Nucleus accumbens (tissue), 56 donors: ENCODE measurements around the gene EXOC2.

ENCODE experiments used
- DNase-seq, 56 donors: peaks; one replicate each; lab custom pipeline; 2025; lab: John Stamatoyannopoulos, UW

Gene EXOC2

DNA sequence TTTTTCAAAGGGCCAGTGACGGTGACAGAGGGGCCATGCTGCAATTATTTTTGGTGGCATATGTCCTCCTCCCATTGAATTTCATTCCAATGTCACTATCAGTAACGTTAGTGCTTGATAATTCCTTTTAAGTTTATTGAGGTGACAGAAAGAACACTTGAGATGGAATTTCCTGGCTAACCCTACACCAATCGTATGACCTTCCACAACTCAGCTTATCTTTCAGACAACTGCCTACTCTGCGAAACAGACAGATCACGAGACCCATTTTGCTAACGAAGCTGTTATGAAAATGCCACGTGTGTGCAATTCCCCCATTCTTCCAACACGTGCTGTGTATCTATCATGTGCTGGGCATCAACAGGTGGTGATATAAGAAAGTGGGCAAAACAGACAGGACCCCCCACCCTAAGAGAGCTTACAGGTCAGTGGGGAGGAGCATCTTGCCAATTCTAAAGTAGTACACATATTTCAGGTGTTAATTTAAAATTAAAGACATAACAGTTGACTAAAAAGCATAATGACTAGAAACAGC lies 188.4 kb downstream of the EXOC2 start:
- no peak for DNase-seq

- DNase-seq = no peak
Observed at GRCh38 chr6:503610-504362, 189.2 kb downstream of the EXOC2 start.

DNA sequence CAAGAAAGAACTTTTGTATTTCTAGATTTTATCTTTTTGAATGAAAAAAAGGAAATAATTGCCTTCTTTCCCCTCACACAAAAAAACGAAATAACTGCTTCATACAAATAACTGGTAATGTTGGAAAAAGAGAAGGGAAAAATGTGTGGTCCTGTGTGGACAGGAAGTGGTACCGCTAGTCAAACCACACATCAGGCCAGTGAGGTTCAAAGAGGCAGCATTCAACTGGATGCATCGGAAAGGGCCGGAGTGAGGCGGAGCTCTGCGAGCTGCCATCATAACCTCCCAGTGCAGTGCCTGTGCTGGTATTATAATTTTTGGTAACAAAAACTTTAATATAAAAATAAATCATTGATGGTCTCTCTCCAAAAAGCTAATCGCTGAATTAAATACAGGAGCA lies 190.2 kb downstream of the EXOC2 start:
- no peak for DNase-seq

DNA sequence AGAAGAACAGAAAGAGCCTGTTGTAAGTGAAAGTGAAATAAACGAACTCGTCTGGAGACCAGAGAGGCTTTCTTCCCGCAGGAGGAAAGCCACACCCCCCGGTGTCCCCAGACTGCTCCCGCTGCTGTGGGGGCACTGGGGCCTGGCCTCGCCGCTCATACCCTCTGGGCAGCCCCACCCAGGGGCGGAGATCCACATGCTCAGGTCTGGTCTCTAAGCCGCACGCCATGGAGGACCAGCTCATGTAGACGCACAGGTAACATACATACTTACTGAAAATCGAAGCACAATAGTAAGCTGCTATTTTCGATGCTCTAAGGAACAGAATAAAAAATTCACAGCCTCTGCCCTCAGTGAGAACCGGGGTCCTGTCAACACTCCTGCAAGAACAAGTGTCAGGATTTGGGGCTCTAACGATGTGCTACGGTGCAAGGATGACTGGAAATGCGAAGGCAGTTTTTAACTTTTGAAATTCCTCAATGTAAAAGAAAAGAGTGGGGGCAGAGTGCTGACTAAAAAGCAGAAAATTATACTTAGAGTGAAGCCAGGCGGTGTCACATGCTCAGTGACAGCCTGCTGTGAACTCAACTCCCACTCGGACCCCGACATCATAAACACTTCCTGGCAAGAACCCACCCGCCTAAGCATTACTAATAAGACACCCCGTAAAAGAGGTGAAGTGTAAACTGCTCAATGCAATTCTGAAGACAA lies 190.9 kb downstream of the EXOC2 start:
- DNase-seq = peak in 6 of 56 donors; percentile 14 to 37 (median 28)

GRCh38 chr6:499617-500016 lies 193.3 kb downstream of the EXOC2 start:
- no peak for DNase-seq

DNA sequence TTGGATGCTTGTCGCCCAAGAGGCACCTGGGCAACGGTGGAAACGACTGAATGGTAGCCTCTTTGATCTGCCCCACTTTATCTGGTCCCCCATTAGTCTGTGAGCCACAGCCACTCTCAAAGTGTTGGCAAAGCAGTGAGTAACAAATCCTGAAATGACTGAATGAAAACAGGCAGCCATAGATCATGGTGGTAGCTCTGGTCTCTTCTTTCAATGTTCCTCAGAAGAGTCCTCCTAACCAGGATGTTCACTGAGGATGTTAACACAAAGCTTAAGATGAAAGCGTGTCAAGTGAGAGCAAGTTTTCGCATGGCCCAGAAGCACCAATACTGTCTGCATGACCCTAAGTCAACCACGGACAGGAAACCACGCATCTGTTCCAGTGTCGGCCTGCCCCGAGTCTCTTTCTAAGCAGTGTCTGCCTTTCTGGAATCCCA lies 194.1 kb downstream of the EXOC2 start:
- DNase-seq = no peak

GRCh38 chr6:497258-497657 lies 195.7 kb downstream of the EXOC2 start:
- no peak for DNase-seq

GRCh38 chr6:496649-497048 lies 196.3 kb downstream of the EXOC2 start:
- peak in 1 of 56 donors; percentile 31 for DNase-seq

- DNase-seq = no peak
Observed at GRCh38 chr6:494394-494793, 198.5 kb downstream of the EXOC2 start.

DNA sequence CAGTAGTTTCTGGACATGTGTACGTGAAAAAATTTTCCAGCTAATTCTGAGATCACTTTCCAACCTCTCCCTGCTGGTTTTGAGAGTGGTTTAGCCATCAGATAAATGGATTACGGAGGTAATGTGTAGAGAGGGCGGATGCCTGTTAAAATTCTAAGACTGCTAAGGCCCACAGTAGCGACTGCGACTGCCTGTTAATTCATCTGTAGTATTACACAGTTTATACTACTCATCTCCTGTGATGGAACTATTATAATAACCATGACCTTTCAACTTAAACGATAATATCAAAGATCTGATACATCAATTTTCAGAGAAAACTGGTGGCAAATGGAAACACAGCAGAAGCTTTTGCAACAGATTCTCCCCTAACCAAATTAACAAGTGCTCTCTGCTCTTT lies 199.1 kb downstream of the EXOC2 start:
- DNase-seq = no peak

- DNase-seq = no peak
Observed at GRCh38 chr6:492816-493414, 200.0 kb downstream of the EXOC2 start.

DNA sequence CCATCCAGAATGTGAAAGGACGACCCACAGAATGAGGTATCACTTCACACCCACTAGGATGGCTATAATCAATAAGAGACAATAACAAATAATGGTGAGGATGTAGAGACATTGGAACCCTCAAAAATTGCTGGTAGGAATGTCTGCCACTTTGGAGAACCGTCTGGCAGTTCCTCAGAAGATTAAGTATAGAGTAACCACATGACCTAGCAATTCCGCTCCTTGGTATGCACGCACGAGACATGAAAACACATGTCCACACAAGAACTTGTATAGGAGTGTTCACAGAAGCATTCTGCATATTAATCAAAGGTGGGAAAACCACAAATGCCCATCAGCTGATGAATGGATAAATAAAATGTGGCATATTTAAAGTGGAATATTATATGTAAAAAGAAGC lies 200.8 kb downstream of the EXOC2 start:
- no peak for DNase-seq

DNA sequence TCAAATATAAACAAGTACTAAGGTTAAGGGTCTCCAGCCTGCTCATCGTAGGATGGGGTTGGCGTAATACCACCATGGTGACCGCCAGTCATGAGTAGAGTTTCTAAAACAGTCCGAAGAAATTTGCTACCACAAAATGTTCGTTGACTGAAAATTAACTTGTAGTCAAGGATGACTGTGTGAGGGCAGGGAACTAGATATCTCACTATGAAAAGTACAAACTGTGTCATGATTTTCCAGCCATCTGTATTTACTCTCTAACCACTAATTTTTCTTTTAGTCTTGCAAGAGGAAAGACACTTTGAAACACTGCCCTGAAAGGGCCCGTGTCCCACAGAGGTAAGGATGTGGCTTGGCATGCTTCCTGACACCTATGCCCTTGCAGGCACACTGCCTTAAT lies 201.7 kb downstream of the EXOC2 start:
- DNase-seq = no peak

DNA sequence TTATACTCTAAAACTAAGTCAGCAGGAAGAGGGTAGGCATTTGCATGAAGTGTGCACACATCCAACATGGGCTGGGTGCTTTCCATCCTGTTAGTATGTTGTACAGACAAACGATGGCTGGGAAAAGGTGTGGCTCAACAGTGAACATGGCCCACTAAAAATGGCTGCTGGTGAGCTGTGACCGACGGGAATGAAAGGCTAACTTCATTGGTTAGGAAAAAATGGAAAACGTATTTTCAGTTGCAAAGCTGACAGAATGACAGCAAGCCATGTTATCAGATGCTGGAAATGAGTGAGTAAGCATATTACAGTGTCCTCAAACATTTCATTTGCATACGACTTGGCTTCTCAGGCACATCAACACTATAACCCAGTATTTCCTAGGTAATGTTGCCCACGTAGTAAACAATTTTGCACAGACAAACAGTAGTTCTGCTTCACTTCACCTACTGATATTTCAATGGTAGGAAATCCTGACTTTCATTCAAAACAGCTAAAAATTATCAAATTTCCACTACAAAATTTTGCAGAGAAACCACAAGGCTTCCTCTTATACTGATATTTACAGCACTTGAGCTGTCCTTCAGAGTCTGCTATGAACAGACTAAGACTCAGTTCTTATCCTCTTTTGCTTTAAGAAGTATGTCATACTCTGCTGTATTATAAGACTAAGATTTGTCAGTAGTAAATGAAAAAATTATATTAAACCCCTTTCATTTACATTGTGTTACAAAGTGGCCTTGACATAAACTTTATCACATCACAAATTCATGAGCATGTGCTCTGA lies 202.5 kb downstream of the EXOC2 start:
- no peak for DNase-seq

DNA sequence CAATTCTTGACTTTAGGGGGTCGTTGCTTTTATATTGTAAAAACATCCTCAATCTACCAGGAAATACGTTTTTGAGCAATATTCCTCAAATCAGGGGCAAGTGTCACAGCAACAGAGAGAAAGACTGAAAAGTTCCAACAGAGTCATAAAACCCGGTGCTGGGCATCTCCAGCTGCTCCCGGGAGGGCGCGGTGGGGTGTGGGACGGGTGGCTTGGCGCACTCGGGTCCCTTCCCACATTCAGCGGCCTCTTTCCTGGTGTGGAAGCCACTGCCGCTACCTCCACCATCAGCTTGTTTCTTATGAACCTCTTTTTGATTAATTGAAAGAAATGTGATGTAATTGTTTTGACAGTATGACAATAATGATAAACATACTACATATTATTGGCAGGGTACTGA lies 203.2 kb downstream of the EXOC2 start:
- no peak for DNase-seq

- DNase-seq = no peak
Observed at GRCh38 chr6:489001-489400, 203.9 kb downstream of the EXOC2 start.

- DNase-seq = peak in 54 of 56 donors; percentile 35 to 96 (median 88)
Observed at GRCh38 chr6:487956-488355, 205.0 kb downstream of the EXOC2 start.

- no peak for DNase-seq
Observed at GRCh38 chr6:485655-486170, 207.2 kb downstream of the EXOC2 start.

DNA sequence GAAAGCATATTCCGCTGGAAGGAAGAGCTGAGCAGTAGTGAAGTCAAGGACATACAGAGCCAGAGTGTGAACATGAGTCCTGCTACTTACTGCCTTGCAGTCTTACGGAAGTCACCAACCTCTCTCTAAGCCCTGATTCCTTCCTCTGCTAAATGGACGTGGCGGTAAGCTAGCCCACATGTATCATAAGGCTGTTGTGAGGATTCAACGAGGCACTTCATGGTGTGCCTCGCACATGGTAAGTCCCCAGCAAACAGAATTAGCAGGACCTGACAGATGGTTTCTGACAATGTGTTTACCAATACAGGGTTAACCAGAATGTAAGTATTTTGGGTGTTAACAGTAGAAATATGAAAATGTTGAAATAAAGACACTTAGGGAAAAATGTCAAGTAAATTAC lies 208.2 kb downstream of the EXOC2 start:
- no peak for DNase-seq

DNA sequence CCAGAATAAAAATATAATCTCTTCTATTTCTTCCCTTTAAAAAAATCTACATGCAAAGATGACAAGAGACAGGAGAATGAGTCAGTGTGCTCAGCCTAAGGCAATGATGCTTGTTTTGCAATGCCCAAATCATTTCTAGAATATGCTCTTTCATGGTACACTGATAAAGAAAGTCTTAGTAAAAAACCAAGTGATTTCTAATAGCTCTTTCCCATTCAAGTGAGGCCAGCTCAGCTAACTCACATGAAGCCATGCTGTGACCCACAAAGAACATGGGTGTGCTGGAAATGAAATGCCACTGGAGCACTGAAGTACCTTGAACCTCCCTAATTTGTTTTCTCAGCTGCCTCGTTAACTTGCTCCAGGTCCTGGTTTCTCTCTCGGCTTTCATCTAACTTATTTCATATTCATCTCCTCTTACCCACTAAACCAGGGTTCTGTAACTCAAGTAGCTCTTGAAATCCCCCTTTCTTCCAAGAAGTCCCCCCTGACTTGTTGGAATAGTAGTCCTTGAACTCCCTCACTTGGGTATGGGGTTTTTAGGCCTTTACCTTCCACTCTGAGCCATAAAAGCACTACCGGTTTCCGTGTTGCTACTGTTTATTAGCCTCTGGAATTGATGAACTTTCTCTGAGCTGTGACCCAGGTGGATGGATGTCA lies 208.7 kb downstream of the EXOC2 start:
- no peak for DNase-seq
